PFSK-1 (cell line): Measurements from ENCODE around the gene MUC12.

Experiments
- POLR2AphosphoS5 ChIP-seq: IDR thresholded peaks from 2 replicates; pipeline ENCODE4 v1.6.1; 2012; ENCODE audit warnings: low read depth, mild to moderate bottlenecking, control low read depth, low read length, moderate library complexity
- SIN3A ChIP-seq: IDR thresholded peaks from 2 replicates; pipeline ENCODE4 v1.6.1; 2012; ENCODE audit warnings: mild to moderate bottlenecking, low read length, moderate library complexity, borderline replicate concordance; ENCODE audit not compliant: insufficient read depth
- TF ChIP-seq, protein P1 (sequence below), 2 experiments: IDR thresholded peaks; 2 replicates each; pipeline versions ENCODE4 v1.6.1 to v1.8.0; 2011 to 2012; ENCODE audit warnings: low read depth in 2 of 2, low read length in 2 of 2, control low read depth in 1 of 2, inconsistent platforms in 1 of 2, mild to moderate bottlenecking in 1 of 2, moderate library complexity in 1 of 2; ENCODE audit not compliant: insufficient read depth in 1 of 2

- TF ChIP-seq, protein P1, sequence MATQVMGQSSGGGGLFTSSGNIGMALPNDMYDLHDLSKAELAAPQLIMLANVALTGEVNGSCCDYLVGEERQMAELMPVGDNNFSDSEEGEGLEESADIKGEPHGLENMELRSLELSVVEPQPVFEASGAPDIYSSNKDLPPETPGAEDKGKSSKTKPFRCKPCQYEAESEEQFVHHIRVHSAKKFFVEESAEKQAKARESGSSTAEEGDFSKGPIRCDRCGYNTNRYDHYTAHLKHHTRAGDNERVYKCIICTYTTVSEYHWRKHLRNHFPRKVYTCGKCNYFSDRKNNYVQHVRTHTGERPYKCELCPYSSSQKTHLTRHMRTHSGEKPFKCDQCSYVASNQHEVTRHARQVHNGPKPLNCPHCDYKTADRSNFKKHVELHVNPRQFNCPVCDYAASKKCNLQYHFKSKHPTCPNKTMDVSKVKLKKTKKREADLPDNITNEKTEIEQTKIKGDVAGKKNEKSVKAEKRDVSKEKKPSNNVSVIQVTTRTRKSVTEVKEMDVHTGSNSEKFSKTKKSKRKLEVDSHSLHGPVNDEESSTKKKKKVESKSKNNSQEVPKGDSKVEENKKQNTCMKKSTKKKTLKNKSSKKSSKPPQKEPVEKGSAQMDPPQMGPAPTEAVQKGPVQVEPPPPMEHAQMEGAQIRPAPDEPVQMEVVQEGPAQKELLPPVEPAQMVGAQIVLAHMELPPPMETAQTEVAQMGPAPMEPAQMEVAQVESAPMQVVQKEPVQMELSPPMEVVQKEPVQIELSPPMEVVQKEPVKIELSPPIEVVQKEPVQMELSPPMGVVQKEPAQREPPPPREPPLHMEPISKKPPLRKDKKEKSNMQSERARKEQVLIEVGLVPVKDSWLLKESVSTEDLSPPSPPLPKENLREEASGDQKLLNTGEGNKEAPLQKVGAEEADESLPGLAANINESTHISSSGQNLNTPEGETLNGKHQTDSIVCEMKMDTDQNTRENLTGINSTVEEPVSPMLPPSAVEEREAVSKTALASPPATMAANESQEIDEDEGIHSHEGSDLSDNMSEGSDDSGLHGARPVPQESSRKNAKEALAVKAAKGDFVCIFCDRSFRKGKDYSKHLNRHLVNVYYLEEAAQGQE (IDR thresholded peaks at IDR 0.05; ENCODE audit: insufficient read depth in 1 of 2, low read depth in 2 of 2, low read length in 2 of 2) = no peak
- TF ChIP-seq SIN3A (no peak), POLR2AphosphoS5 (no peak)
Measured at GRCh38 chr7:100947792-100948191, 21.6 kb upstream of the MUC12 start.
